CD4-positive, alpha-beta memory T cell (primary cell): ENCODE data around the gene LEAP2. TPM values are rescaled to one million over a fixed set of nuclear protein-coding genes. Genes with fewer than 3 reads are reported as not detected.

Source experiments
- CTCF ChIA-PET: fragments of 350-600 bp; sonication (Branson Sonifier 250); formaldehyde crosslinking; loops from one replicate; lab custom pipeline; 2021; ENCODE audit warnings: inconsistent platforms; ENCODE audit not compliant: partially characterized antibody; lab: Charles Lee
- POLR2A ChIA-PET: fragments of 350-600 bp; sonication (Branson Sonifier 250); formaldehyde crosslinking; loops from one replicate; lab custom pipeline; 2021; ENCODE audit not compliant: partially characterized antibody; lab: Charles Lee
- DNase-seq, 5 donors: peaks; one replicate each; pipeline versions ENCODE4 v3.0.0 to v3.0.0-alpha.2; 2020 to 2022; ENCODE audit warnings: mixed read lengths in 1 of 5
- H3K27ac ChIP-seq: one replicate; pipeline ENCODE4 v1.7.0; 2013; ENCODE audit warnings: low read depth, low read length
- H3K27me3 ChIP-seq: 2 replicates; pipeline ENCODE4 v1.7.0; 2013; ENCODE audit warnings: mild to moderate bottlenecking, low read length, moderate library complexity; ENCODE audit not compliant: insufficient read depth
- H3K36me3 ChIP-seq: 2 replicates; pipeline ENCODE4 v1.7.0; 2013; ENCODE audit warnings: mild to moderate bottlenecking, low read length, moderate library complexity; ENCODE audit not compliant: insufficient read depth
- H3K4me1 ChIP-seq: 2 replicates; pipeline ENCODE4 v1.7.0; 2013; ENCODE audit warnings: mild to moderate bottlenecking, low read length, moderate library complexity; ENCODE audit not compliant: insufficient read depth
- H3K4me3 ChIP-seq, 2 donors: one replicate each; pipeline ENCODE4 v1.7.0; 2013; ENCODE audit warnings: low read length in 2 of 2, mild to moderate bottlenecking in 1 of 2
- H3K9me3 ChIP-seq, 2 donors: one replicate each; pipeline ENCODE4 v1.7.0; 2013; ENCODE audit warnings: low read length in 2 of 2, control low read depth in 1 of 2; ENCODE audit not compliant: control insufficient read depth in 1 of 2
- H3K27ac Mint-ChIP-seq, 7 donors: one replicate each; pipeline ENCODE4 v1.8.0; 2020 to 2021; ENCODE audit warnings: mixed read lengths in 7 of 7, mild to moderate bottlenecking in 6 of 7, inconsistent platforms in 3 of 7, moderate library complexity in 3 of 7
- H3K27me3 Mint-ChIP-seq, 2 donors: one replicate each; pipeline ENCODE4 v1.8.0; 2020 to 2021; ENCODE audit warnings: mixed read lengths in 2 of 2
- H3K36me3 Mint-ChIP-seq, 2 donors: one replicate each; pipeline ENCODE4 v1.8.0; 2020 to 2021; ENCODE audit warnings: mixed read lengths in 2 of 2, inconsistent platforms in 1 of 2, mild to moderate bottlenecking in 1 of 2
- H3K4me1 Mint-ChIP-seq, 4 donors: one replicate each; pipeline ENCODE4 v1.8.0; 2020 to 2021; ENCODE audit warnings: mixed read lengths in 4 of 4, mild to moderate bottlenecking in 1 of 4
- H3K4me3 Mint-ChIP-seq, 8 donors: one replicate each; pipeline ENCODE4 v1.8.0; 2020 to 2021; ENCODE audit warnings: mixed read lengths in 8 of 8, mild to moderate bottlenecking in 7 of 8, moderate library complexity in 6 of 8, inconsistent platforms in 3 of 8
- H3K9me3 Mint-ChIP-seq, 8 donors: one replicate each; pipeline ENCODE4 v1.8.0; 2020 to 2021; ENCODE audit warnings: mixed read lengths in 8 of 8, mild to moderate bottlenecking in 5 of 8, inconsistent platforms in 3 of 8, moderate library complexity in 1 of 8
- intact Hi-C: fragments of 100-400 bp; cut with micrococcal nuclease; formaldehyde crosslinking; loops from one replicate; pipeline ENCODE4 v1.15.1; 2023
- polyA plus RNA-seq, 2 donors: library from polyadenylated mRNA; unstranded; fragments of 300-500 nt; fragmentation: Illumina TruSeq; gene quantifications; one replicate each; pipeline ENCODE4 v1.2.3, GENCODE V29; 2021
- total RNA-seq, 2 experiments: library from RNA; stranded (reverse); gene quantifications; one replicate each; pipeline ENCODE4 v1.2.3, GENCODE V29; 2021

The LEAP2 gene
- total and polyA plus RNA-seq, 4 experiments from 2014 or later, result 1.1 to 8.8 (median 4.8) TPM

DNA sequence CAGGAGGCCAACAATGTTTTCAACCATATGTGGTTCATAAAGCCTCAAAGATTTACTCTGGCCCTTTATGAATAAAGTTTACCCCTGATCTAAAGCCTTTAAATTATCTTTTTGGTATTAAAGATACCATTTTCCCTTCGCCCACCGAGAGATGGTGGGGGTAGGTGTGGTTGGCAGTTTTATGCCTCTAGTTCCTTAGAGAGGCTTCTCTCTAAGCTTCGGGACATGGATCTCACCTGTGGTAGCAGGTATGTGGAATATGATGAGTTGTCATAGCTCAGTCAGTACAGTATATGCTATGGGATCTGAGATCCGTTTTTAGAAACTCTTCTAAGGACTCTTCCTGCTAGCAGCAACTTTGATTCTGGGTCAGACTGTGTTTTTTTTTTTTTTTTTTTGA lies 4.7 kb upstream of the LEAP2 start:
- peaks cover 18 to 29% (median 22%) of the 10 kb centered on the region in 4 donors for H3K4me1 Mint-ChIP-seq
- peak overlapping the region; percentile 68 to 100 (median 79) for H3K27ac Mint-ChIP-seq
- DNase-seq, result no peak
- Histone ChIP-seq H3K4me1 (peaks cover 21% of the 10 kb centered on the region), H3K9me3 (no peaks in the 10 kb centered on the region), H3K27me3 (no peaks in the 10 kb centered on the region), H3K36me3 (peaks cover 8% of the 10 kb centered on the region), H3K27ac (no peak overlapping the region), H3K4me3 (no peak overlapping the region)
- peaks cover 12 to 47% of the 10 kb centered on the region in 2 donors for H3K36me3 Mint-ChIP-seq
- H3K9me3 Mint-ChIP-seq, result no peaks in the 10 kb centered on the region
- H3K27me3 Mint-ChIP-seq, result no peaks in the 10 kb centered on the region
- ChIA-PET POLR2A (interaction anchor here (0.9 to 1.2 kb wide), 2 partner anchors 8 to 18 kb away, joined by 3 read pairs; no protein-coding TSS in a partner anchor), CTCF (interaction anchor here (0.7 to 4.3 kb wide), 3 partner anchors 15 to 594 kb away, joined by 4 to 23 read pairs (median 6); partner anchors contain the start of gene SHROOM1)
- intact Hi-C loops, result loop anchor here (5.0 kb wide), 1 partner anchor 121 kb away; the partner anchor contains the start of gene CCNI2
- H3K4me3 Mint-ChIP-seq, result peak overlapping the region in 6 of 8 donors; percentile 40 to 99 (median 61)

DNA sequence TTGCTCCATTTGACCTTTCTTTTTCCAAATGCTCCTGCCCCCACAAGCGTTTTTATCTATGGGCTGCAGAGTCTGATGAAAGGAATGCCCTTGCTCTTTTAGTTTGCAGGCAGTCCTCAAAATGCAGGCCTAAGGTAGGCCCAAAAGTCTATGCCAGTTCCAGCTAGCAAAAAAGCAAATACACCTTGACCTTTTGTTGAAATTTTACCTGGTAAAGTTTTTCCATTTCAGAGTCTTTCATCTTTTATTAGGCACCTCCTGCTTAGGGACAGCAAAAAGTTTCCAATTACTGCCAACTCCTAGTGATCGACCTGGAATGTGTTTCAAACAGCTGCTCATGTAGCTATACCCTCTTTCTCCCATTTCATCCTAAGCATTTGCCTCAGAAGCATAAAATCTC lies 2.7 kb upstream of the LEAP2 start:
- no peak overlapping the region for H3K27ac ChIP-seq
- peak overlapping the region in 1 of 8 donors; percentile 15 for H3K4me3 Mint-ChIP-seq
- intact Hi-C loops, result no loop called here
- peaks cover 8% of the 10 kb centered on the region for H3K36me3 ChIP-seq
- H3K9me3 ChIP-seq, result no peaks in the 10 kb centered on the region
- H3K4me3 ChIP-seq, result no peak overlapping the region
- H3K4me1 Mint-ChIP-seq, result peaks cover 14 to 22% (median 16%) of the 10 kb centered on the region in 4 donors
- H3K27me3 ChIP-seq, result no peaks in the 10 kb centered on the region
- H3K27ac Mint-ChIP-seq, result peak overlapping the region in 6 of 7 donors; percentile 47 to 74 (median 66)
- peaks cover 16% of the 10 kb centered on the region for H3K4me1 ChIP-seq
- no peaks in the 10 kb centered on the region for H3K9me3 Mint-ChIP-seq
- no peaks in the 10 kb centered on the region for H3K27me3 Mint-ChIP-seq
- CTCF ChIA-PET, result interaction anchor here (2.0 kb wide), 1 partner anchor 12 kb away, joined by 9 read pairs; no protein-coding TSS in a partner anchor
- POLR2A ChIA-PET, result interaction anchor here (0.5 to 1.1 kb wide), 2 partner anchors 181 to 196 kb away, joined by 3 to 4 read pairs; partner anchors contain the start of gene HSPA4
- no peak for DNase-seq
- peaks cover 12 to 58% of the 10 kb centered on the region in 2 donors for H3K36me3 Mint-ChIP-seq

DNA sequence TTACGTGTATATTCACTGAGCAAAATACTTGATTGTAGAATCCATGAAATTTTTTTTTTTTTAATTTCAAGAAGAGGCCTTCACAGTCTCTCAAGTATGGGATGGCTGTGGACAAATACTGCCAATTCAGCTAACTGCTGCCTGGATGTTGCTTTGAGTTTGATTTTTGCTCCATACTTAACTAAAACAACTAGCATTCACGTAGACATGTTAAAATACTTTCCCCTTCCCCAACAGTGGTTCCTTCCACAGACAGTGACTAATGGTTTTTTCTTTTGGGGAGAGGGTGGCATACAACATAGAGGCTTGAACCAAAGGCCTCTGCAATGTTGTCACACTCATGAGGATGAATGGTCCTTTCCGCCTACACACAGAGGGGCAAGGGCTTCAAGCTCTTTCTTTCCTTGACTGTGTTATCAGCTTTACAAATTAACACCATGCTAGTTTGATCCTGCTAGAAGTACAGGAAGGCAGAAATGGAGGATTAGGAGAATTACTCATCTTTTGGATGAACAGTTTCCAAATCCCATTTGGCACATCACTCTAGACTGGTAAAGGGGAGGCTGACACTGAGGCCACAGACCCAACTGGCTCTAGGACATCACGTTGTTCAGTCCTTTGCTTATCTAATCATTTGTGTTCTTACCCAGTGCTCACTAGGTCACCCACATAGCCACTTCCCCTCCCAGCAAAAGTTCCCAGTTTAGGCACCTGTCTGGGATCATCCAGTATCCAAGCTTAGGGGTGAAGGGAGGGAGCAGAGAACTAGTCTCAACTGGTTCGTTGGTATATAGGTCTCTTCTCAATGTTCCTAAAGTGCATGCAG lies 1.8 kb upstream of the LEAP2 start:
- POLR2A ChIA-PET, result interaction anchor here (0.5 to 1.1 kb wide), 2 partner anchors 180 to 196 kb away, joined by 3 to 4 read pairs; partner anchors contain the start of gene HSPA4
- CTCF ChIA-PET, result interaction anchor here (1.3 to 2.0 kb wide), 2 partner anchors 12 to 52 kb away, joined by 4 to 9 read pairs; no protein-coding TSS in a partner anchor
- intact Hi-C loops, result no loop called here
- no peaks in the 10 kb centered on the region for H3K9me3 Mint-ChIP-seq
- H3K4me3 Mint-ChIP-seq, result no peak overlapping the region
- peaks cover 12 to 57% of the 10 kb centered on the region in 2 donors for H3K36me3 Mint-ChIP-seq
- no peaks in the 10 kb centered on the region for H3K9me3 ChIP-seq
- peaks cover 13% of the 10 kb centered on the region for H3K4me1 ChIP-seq
- no peak overlapping the region for H3K27ac ChIP-seq
- no peak for DNase-seq
- H3K27me3 Mint-ChIP-seq, result no peaks in the 10 kb centered on the region
- peak overlapping the region; percentile 9 to 64 (median 30) for H3K27ac Mint-ChIP-seq
- no peak overlapping the region for H3K4me3 ChIP-seq
- H3K4me1 Mint-ChIP-seq, result peaks cover 7 to 13% (median 9%) of the 10 kb centered on the region in 4 donors
- H3K27me3 ChIP-seq, result no peaks in the 10 kb centered on the region
- peaks cover 8% of the 10 kb centered on the region for H3K36me3 ChIP-seq

DNA sequence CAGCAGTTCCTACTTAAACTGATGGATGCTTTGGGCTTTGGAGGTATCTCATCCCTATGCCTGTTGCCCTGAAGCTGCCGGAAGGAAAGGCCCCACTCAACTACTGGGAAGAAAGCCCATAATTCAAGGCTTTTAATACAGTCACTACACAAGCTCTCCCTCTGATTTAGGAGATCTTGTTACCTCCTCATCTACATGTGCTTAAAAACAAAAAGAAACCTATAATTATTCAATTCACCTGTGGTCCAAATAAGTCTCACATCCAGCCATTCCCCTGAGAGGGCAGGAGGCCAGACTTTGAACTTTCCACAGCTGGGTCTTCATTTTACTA lies 715 bp upstream of the LEAP2 start:
- Histone ChIP-seq H3K27me3 (no peaks in the 10 kb centered on the region), H3K36me3 (peaks cover 14% of the 10 kb centered on the region), H3K4me1 (peaks cover 3% of the 10 kb centered on the region), H3K4me3 (no peak overlapping the region), H3K9me3 (no peaks in the 10 kb centered on the region), H3K27ac (no peak overlapping the region)
- peak overlapping the region in 6 of 7 donors; percentile 6 to 73 (median 36) for H3K27ac Mint-ChIP-seq
- ChIA-PET CTCF (interaction anchor here (1.3 to 2.0 kb wide), 2 partner anchors 11 to 53 kb away, joined by 4 to 9 read pairs; no protein-coding TSS in a partner anchor), POLR2A (no interaction called here)
- no peaks in the 10 kb centered on the region for H3K9me3 Mint-ChIP-seq
- intact Hi-C loops, result no loop called here
- DNase-seq, result no peak
- H3K36me3 Mint-ChIP-seq, result peaks cover 12 to 56% of the 10 kb centered on the region in 2 donors
- H3K27me3 Mint-ChIP-seq, result no peaks in the 10 kb centered on the region
- peaks cover 0 to 3% (median 1%) of the 10 kb centered on the region in 4 donors for H3K4me1 Mint-ChIP-seq
- H3K4me3 Mint-ChIP-seq, result no peak overlapping the region

DNA sequence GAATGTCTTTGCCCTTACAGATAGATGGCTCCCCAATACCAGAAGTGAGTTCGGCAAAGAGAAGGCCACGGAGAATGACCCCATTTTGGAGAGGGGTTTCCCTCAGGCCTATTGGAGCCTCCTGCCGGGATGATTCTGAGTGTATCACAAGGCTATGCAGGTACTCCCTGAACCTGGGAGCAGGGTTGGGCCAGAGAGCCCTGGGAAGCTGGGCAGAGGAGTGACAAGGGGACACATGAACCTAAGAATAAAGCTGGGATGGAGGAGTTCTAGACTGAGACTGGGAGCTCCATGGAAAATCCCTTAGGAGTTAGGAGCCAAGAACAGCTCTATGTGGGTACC lies 433 bp downstream of the LEAP2 start:
- Histone ChIP-seq H3K36me3 (peaks cover 18% of the 10 kb centered on the region), H3K27me3 (no peaks in the 10 kb centered on the region), H3K4me3 (no peak overlapping the region), H3K4me1 (no peaks in the 10 kb centered on the region), H3K27ac (no peak overlapping the region), H3K9me3 (no peaks in the 10 kb centered on the region)
- ChIA-PET CTCF (no interaction called here), POLR2A (no interaction called here)
- intact Hi-C loops, result no loop called here
- H3K9me3 Mint-ChIP-seq, result no peaks in the 10 kb centered on the region
- no peaks in the 10 kb centered on the region for H3K4me1 Mint-ChIP-seq
- H3K4me3 Mint-ChIP-seq, result no peak overlapping the region
- no peaks in the 10 kb centered on the region for H3K27me3 Mint-ChIP-seq
- peaks cover 15 to 54% of the 10 kb centered on the region in 2 donors for H3K36me3 Mint-ChIP-seq
- H3K27ac Mint-ChIP-seq, result peak overlapping the region in 3 of 7 donors; percentile 24 to 68 (median 40)
- no peak for DNase-seq

DNA sequence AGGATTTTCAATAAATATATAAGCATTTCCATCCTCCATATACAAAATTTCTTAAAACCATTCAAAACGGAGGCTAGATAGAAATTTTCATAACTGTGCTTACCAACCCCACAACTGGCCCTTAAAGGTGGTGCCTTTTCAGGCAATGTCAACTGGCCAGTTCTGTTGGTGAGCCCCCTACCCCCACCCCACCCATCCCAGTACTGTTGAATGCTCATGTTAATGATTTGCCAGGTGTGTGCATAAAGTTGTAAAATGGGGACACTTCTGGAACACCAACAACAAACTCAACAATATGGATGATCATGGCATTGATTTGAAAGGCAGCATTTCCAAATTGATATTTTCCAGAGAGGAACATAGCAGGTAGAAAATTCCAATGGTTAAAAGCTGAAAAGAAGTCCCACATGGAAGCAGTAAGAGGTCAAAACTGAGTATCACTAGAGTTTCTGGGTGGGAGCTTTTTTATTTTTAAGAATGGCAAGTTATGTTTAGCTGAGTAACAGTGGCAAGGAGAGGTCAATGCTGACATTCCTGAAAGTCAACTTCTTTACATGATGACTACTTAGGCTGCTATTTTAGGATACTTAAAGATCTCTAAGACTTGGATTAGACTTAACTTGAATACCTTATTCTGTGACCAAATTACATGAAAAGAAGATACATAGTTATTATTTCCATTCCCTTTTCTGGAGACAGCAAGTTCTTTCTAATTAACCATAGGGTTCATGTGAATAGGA lies 2.7 kb downstream of the LEAP2 start:
- POLR2A ChIA-PET, result interaction anchor here (1.4 to 1.6 kb wide), 2 partner anchors 8 to 10 kb away, joined by 3 to 5 read pairs; partner anchors contain the start of genes GDF9 and UQCRQ
- CTCF ChIA-PET, result interaction anchor here (1.1 kb wide), 1 partner anchor 56 kb away, joined by 4 read pairs; no protein-coding TSS in a partner anchor

More for the DNA sequence above, 2.7 kb downstream of the LEAP2 start:
- Histone ChIP-seq H3K27ac (no peak overlapping the region), H3K4me3 (no peak overlapping the region), H3K27me3 (no peaks in the 10 kb centered on the region), H3K36me3 (peaks cover 37% of the 10 kb centered on the region), H3K9me3 (no peaks in the 10 kb centered on the region), H3K4me1 (no peaks in the 10 kb centered on the region)
- no peaks in the 10 kb centered on the region for H3K9me3 Mint-ChIP-seq
- peaks cover 12 to 57% of the 10 kb centered on the region in 2 donors for H3K36me3 Mint-ChIP-seq
- no peaks in the 10 kb centered on the region for H3K27me3 Mint-ChIP-seq
- no peaks in the 10 kb centered on the region for H3K4me1 Mint-ChIP-seq
- H3K4me3 Mint-ChIP-seq, result no peak overlapping the region
- DNase-seq, result no peak
- H3K27ac Mint-ChIP-seq, result peak overlapping the region in 3 of 7 donors; percentile 11 to 36 (median 18)
- intact Hi-C loops, result no loop called here
